HG02943 (cell line): ENCODE measurements around the gene CELSR2.
A peak's percentile ranks its signal among the peaks of the same experiment; 100 is the strongest.
"Not testable (repeated sequence)": the region's sequence is repeated elsewhere in the genome, so short reads cannot be mapped to it uniquely, and the experiment has no call there.

Experiments
- ATAC-seq: cut with Tn5 transposase; IDR thresholded peaks from one replicate; pipeline ENCODE4 v1.9.1; 2021; ENCODE audit warnings: mild to moderate bottlenecking, low read depth, moderate library complexity; ENCODE audit not compliant: unreplicated experiment

The CELSR2 gene

GRCh38 chr1:109248797-109249629 lies at the start of gene CELSR2:
TSS of gene CELSR2 (plus strand) at chr1:109249539. CDS start at chr1:109250080, 541 bp downstream.
- no peak for ATAC-seq

- no peak for ATAC-seq
These were observed 49.6 kb upstream of the CELSR2 start for GRCh38 chr1:109199710-109200109.

- no peak for ATAC-seq
These were observed 48.1 kb upstream of the CELSR2 start for GRCh38 chr1:109201123-109201703.

- no peak for ATAC-seq
These were observed 44.9 kb upstream of the CELSR2 start for GRCh38 chr1:109204484-109204883.

- ATAC-seq = no peak
These were observed 43.0 kb upstream of the CELSR2 start for GRCh38 chr1:109206339-109206738.

GRCh38 chr1:109207467-109208103 lies 41.8 kb upstream of the CELSR2 start:
- no peak for ATAC-seq

GRCh38 chr1:109208394-109208793 lies 40.9 kb upstream of the CELSR2 start:
- ATAC-seq = no peak

- no peak for ATAC-seq
These were observed 40.4 kb upstream of the CELSR2 start for GRCh38 chr1:109208836-109209463.

GRCh38 chr1:109210058-109210457 lies 39.3 kb upstream of the CELSR2 start:
- ATAC-seq = no peak

- peak; percentile 27 for ATAC-seq
These were observed 36.0 kb upstream of the CELSR2 start for GRCh38 chr1:109213345-109213823.

- peak; percentile 75 for ATAC-seq
These were observed 35.3 kb upstream of the CELSR2 start, which contains the start of gene SARS1 for GRCh38 chr1:109213824-109214693. TSS of gene SARS1 (plus strand) at chr1:109213918. CDS start at chr1:109213993, 75 bp downstream.

GRCh38 chr1:109214695-109215623 lies 34.4 kb upstream of the CELSR2 start:
- ATAC-seq = no peak

GRCh38 chr1:109216662-109217061 lies 32.7 kb upstream of the CELSR2 start:
- no peak for ATAC-seq

GRCh38 chr1:109218516-109218915 lies 30.8 kb upstream of the CELSR2 start:
- ATAC-seq = no peak

GRCh38 chr1:109221201-109221600 lies 28.1 kb upstream of the CELSR2 start:
- ATAC-seq = not testable (repeated sequence)

GRCh38 chr1:109225308-109225707 lies 24.0 kb upstream of the CELSR2 start:
- no peak for ATAC-seq

GRCh38 chr1:109225711-109226445 lies 23.5 kb upstream of the CELSR2 start:
- no peak for ATAC-seq

GRCh38 chr1:109228167-109228566 lies 21.2 kb upstream of the CELSR2 start:
- ATAC-seq = no peak
